Trophoblast cell (in vitro differentiated cells and primary cell): Measurements from ENCODE around the gene PLEKHH1.

Experiments
- DNase-seq, 2 donors: peaks; one replicate each; pipeline ENCODE4 v3.0.0-alpha.2; 2016
- H2AFZ ChIP-seq: 2 replicates; pipeline ENCODE4 v1.6.1; 2013; ENCODE audit warnings: low read length, moderate library complexity, mild to moderate bottlenecking; ENCODE audit not compliant: insufficient read depth, poor library complexity
- H2AK5ac ChIP-seq: 2 replicates; pipeline ENCODE4 v1.6.1; 2013; ENCODE audit warnings: mild to moderate bottlenecking, low read length
- H2BK120ac ChIP-seq: 2 replicates; pipeline ENCODE4 v1.6.1; 2013; ENCODE audit warnings: low read length, mild to moderate bottlenecking, moderate library complexity; ENCODE audit not compliant: insufficient read depth, poor library complexity
- H2BK12ac ChIP-seq: 2 replicates; pipeline ENCODE4 v1.6.1; 2013; ENCODE audit warnings: mild to moderate bottlenecking, low read length, moderate library complexity
- H2BK5ac ChIP-seq: 2 replicates; pipeline ENCODE4 v1.6.1; 2013; ENCODE audit warnings: low read length, low read depth, moderate library complexity, mild to moderate bottlenecking; ENCODE audit not compliant: poor library complexity
- H3K14ac ChIP-seq: 2 replicates; pipeline ENCODE4 v1.6.1; 2013; ENCODE audit warnings: mild to moderate bottlenecking, low read length
- H3K18ac ChIP-seq: 2 replicates; pipeline ENCODE4 v1.6.1; 2013; ENCODE audit warnings: mild to moderate bottlenecking, low read length
- H3K23ac ChIP-seq: 2 replicates; pipeline ENCODE4 v1.6.1; 2013; ENCODE audit warnings: low read length
- H3K27ac ChIP-seq: 2 replicates; pipeline ENCODE4 v1.5.1; 2013; ENCODE audit warnings: low read depth, mild to moderate bottlenecking, inconsistent platforms, low read length, moderate library complexity
- H3K27me3 ChIP-seq: 2 replicates; pipeline ENCODE4 v1.6.1; 2013; ENCODE audit warnings: inconsistent platforms, mild to moderate bottlenecking, low read length, moderate library complexity; ENCODE audit not compliant: insufficient read depth
- H3K36me3 ChIP-seq, 2 experiments: 1 replicate in 1 of 2; 2 replicates in 1 of 2; pipeline ENCODE4 v1.6.1; 2013; ENCODE audit warnings: low read length in 2 of 2, mild to moderate bottlenecking in 2 of 2, moderate library complexity in 1 of 2; ENCODE audit not compliant: insufficient read depth in 2 of 2, control insufficient read depth in 1 of 2
- H3K4ac ChIP-seq: 2 replicates; pipeline ENCODE4 v1.6.1; 2013; ENCODE audit warnings: low read depth, mild to moderate bottlenecking, low read length, moderate library complexity
- H3K4me1 ChIP-seq, 2 experiments: 1 replicate in 1 of 2; 2 replicates in 1 of 2; pipeline ENCODE4 v1.6.1; 2013; ENCODE audit warnings: low read length in 2 of 2, mild to moderate bottlenecking in 2 of 2, moderate library complexity in 1 of 2; ENCODE audit not compliant: insufficient read depth in 2 of 2, control insufficient read depth in 1 of 2
- H3K4me2 ChIP-seq: 2 replicates; pipeline ENCODE4 v1.6.1; 2013; ENCODE audit warnings: inconsistent platforms, mild to moderate bottlenecking, low read length, moderate library complexity
- H3K4me3 ChIP-seq: 2 replicates; pipeline ENCODE4 v1.5.1; 2013; ENCODE audit warnings: mild to moderate bottlenecking, low read depth, low read length, inconsistent platforms
- H3K79me1 ChIP-seq: one replicate; pipeline ENCODE4 v1.6.1; 2013; ENCODE audit warnings: low read length
- H3K79me2 ChIP-seq: 2 replicates; pipeline ENCODE4 v1.6.1; 2013; ENCODE audit warnings: low read length, mild to moderate bottlenecking; ENCODE audit not compliant: control insufficient read depth, insufficient read depth, poor library complexity
- H3K9ac ChIP-seq: 2 replicates; pipeline ENCODE4 v1.6.1; 2013; ENCODE audit warnings: mild to moderate bottlenecking, low read length
- H3K9me3 ChIP-seq: 2 replicates; pipeline ENCODE4 v1.6.1; 2013; ENCODE audit warnings: low read depth, mild to moderate bottlenecking, control low read depth, inconsistent platforms, low read length; ENCODE audit not compliant: insufficient read depth
- H4K12ac ChIP-seq: 2 replicates; pipeline ENCODE4 v1.6.1; 2013; ENCODE audit warnings: low read depth, mild to moderate bottlenecking, low read length, moderate library complexity
- H4K8ac ChIP-seq: 2 replicates; pipeline ENCODE4 v1.6.1; 2013; ENCODE audit warnings: low read depth, mild to moderate bottlenecking, low read length, moderate library complexity
- H4K91ac ChIP-seq: one replicate; pipeline ENCODE4 v1.6.1; 2013; ENCODE audit warnings: low read depth, mild to moderate bottlenecking, low read length, moderate library complexity
- WGBS: extraction: QIAGEN DNeasy Blood & Tissue Kit; methylation state at CpG from one replicate; pipeline ENCODE4 v1.1.7; 2013; ENCODE audit warnings: missing lambda C conversion rate; ENCODE audit not compliant: insufficient read length, insufficient coverage; ENCODE audit errors: extremely low coverage; 5-methylcytosine and 5-hydroxymethylcytosine counted together

PLEKHH1 gene

DNA sequence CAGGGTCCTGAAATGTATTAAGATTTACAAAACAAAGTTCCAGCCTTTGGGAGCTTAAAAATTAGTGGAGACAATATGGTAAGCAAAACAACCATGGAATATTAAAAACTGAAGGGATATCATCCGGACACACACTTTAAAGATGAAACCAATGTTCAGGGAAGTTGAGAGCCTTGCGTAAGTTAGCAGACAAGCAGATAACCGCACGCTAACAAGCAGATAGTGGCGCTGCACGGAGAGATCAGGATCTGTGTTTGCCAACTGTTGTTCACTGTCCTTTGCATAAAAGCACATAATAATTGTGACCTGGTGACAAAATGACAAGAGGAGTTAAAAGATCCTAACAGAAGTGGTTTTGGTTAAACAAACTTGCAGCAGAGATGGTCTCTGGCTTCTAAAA is 30.2 kb upstream of the PLEKHH1 start:
- Histone ChIP-seq H2BK120ac (no peak overlapping the region), H4K12ac (no peak overlapping the region), H3K23ac (no peak overlapping the region), H3K14ac (no peak overlapping the region), H3K4me1 (no peaks in the 10 kb centered on the region), H3K79me1 (no peaks in the 10 kb centered on the region), H3K4me2 (no peak overlapping the region), H3K27me3 (no peaks in the 10 kb centered on the region), H2BK5ac (no peak overlapping the region), H3K18ac (no peak overlapping the region), H3K4me3 (no peak overlapping the region), H3K79me2 (no peaks in the 10 kb centered on the region), H3K27ac (no peak overlapping the region), H4K91ac (no peak overlapping the region), H3K4ac (no peak overlapping the region), H3K36me3 (no peaks in the 10 kb centered on the region), H3K9ac (no peak overlapping the region), H3K9me3 (no peaks in the 10 kb centered on the region), H2BK12ac (no peak overlapping the region), H4K8ac (no peak overlapping the region), H2AK5ac (no peak overlapping the region), H2AFZ (no peak overlapping the region)
- WGBS, result no CpG with 5 or more reads among the region's 6 CpGs
- DNase-seq, result peak in 1 of 2 donors; percentile 25

DNA sequence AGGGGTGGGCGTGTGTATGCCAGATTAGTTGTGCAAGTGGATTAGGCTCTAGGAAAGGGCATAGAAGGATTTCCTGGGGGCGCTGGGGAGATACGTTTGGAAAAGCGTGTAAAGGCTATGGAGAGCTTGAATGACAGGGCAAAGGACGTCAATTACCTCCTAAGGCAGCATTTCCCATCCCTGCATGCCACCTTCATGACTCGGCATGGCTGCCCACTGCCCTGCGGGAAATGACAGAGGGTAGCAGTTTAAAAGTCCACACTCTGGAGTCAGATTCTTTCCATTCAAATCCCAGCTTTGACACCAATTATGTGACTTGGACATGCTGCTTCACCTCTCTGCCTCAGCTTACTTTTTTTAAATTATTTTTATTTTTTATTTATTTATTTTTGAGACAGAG is 29.8 kb upstream of the PLEKHH1 start:
- no peak overlapping the region for H2BK5ac ChIP-seq
- H3K14ac ChIP-seq, result no peak overlapping the region
- H3K18ac ChIP-seq, result no peak overlapping the region
- H3K27ac ChIP-seq, result no peak overlapping the region
- H2BK120ac ChIP-seq, result no peak overlapping the region
- H4K8ac ChIP-seq, result no peak overlapping the region
- H3K9ac ChIP-seq, result no peak overlapping the region
- H4K12ac ChIP-seq, result no peak overlapping the region
- peak; percentile 67 to 82 for DNase-seq
- H3K4me1 ChIP-seq, result no peaks in the 10 kb centered on the region
- H2BK12ac ChIP-seq, result no peak overlapping the region
- no peaks in the 10 kb centered on the region for H3K27me3 ChIP-seq
- no peak overlapping the region for H3K4ac ChIP-seq
- WGBS, result no CpG with 5 or more reads among the region's 7 CpGs
- H2AFZ ChIP-seq, result no peak overlapping the region
- no peaks in the 10 kb centered on the region for H3K9me3 ChIP-seq
- H3K79me1 ChIP-seq, result no peaks in the 10 kb centered on the region
- no peak overlapping the region for H3K23ac ChIP-seq
- no peak overlapping the region for H4K91ac ChIP-seq
- no peak overlapping the region for H3K4me3 ChIP-seq
- no peak overlapping the region for H2AK5ac ChIP-seq
- H3K4me2 ChIP-seq, result no peak overlapping the region
- no peaks in the 10 kb centered on the region for H3K36me3 ChIP-seq
- no peaks in the 10 kb centered on the region for H3K79me2 ChIP-seq

DNA sequence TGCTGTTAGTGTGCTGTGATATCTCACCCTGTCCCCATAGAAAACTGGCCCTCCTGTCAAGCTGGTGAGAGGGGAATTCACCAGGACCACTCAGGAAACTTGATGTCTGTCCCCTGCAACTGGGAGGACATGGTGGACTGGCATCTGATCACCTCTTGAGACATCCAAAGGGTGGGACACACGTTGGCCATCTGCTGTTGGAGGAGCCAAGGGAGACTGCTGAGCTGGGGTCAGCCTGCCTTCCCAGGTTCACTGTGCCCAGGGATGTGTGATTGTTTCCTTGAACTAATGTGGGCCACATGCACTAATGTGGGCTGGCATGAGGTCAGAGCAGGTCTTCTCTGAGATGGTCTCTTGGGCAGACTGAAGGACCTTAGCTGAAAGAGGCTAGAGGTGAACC is 27.8 kb upstream of the PLEKHH1 start:
- WGBS, result no CpG with 5 or more reads among the region's 1 CpG
- H3K14ac ChIP-seq, result no peak overlapping the region

GRCh38 chr14:67508956-67509355 is 24.1 kb upstream of the PLEKHH1 start:
- H3K4me1 ChIP-seq, result no peaks in the 10 kb centered on the region
- H3K9ac ChIP-seq, result no peak overlapping the region
- no peak overlapping the region for H3K18ac ChIP-seq
- H3K27ac ChIP-seq, result no peak overlapping the region
- no peak overlapping the region for H3K4me3 ChIP-seq
- no peaks in the 10 kb centered on the region for H3K27me3 ChIP-seq
- no peaks in the 10 kb centered on the region for H3K36me3 ChIP-seq
- H2BK120ac ChIP-seq, result no peak overlapping the region
- DNase-seq, result no peak
- H2AK5ac ChIP-seq, result no peak overlapping the region
- no peak overlapping the region for H3K23ac ChIP-seq
- no peak overlapping the region for H4K12ac ChIP-seq
- no peak overlapping the region for H3K14ac ChIP-seq
- no peak overlapping the region for H2BK12ac ChIP-seq
- no peaks in the 10 kb centered on the region for H3K9me3 ChIP-seq
- WGBS, result no CpG with 5 or more reads among the region's 3 CpGs
- no peaks in the 10 kb centered on the region for H3K79me2 ChIP-seq
- H4K91ac ChIP-seq, result no peak overlapping the region
- H3K79me1 ChIP-seq, result no peaks in the 10 kb centered on the region
- H4K8ac ChIP-seq, result no peak overlapping the region
- no peak overlapping the region for H3K4ac ChIP-seq
- H2AFZ ChIP-seq, result no peak overlapping the region
- H3K4me2 ChIP-seq, result no peak overlapping the region
- no peak overlapping the region for H2BK5ac ChIP-seq

More for the DNA sequence above, 27.8 kb upstream of the PLEKHH1 start:
- H3K27ac ChIP-seq, result no peak overlapping the region
- H3K27me3 ChIP-seq, result no peaks in the 10 kb centered on the region
- no peak overlapping the region for H2AFZ ChIP-seq
- H4K12ac ChIP-seq, result no peak overlapping the region
- H3K9me3 ChIP-seq, result no peaks in the 10 kb centered on the region
- H3K79me2 ChIP-seq, result no peaks in the 10 kb centered on the region
- no peak overlapping the region for H3K4me2 ChIP-seq
- H4K8ac ChIP-seq, result no peak overlapping the region
- no peak overlapping the region for H3K9ac ChIP-seq
- H3K36me3 ChIP-seq, result no peaks in the 10 kb centered on the region
- H4K91ac ChIP-seq, result no peak overlapping the region
- no peak overlapping the region for H3K23ac ChIP-seq
- H3K4me1 ChIP-seq, result no peaks in the 10 kb centered on the region
- H2AK5ac ChIP-seq, result no peak overlapping the region
- DNase-seq, result no peak
- no peak overlapping the region for H3K18ac ChIP-seq
- H3K4ac ChIP-seq, result no peak overlapping the region
- H2BK120ac ChIP-seq, result no peak overlapping the region
- no peak overlapping the region for H3K4me3 ChIP-seq
- no peaks in the 10 kb centered on the region for H3K79me1 ChIP-seq
- no peak overlapping the region for H2BK5ac ChIP-seq
- H2BK12ac ChIP-seq, result no peak overlapping the region
